Measurements from ENCODE around the gene BTBD2.

The BTBD2 gene

DNA sequence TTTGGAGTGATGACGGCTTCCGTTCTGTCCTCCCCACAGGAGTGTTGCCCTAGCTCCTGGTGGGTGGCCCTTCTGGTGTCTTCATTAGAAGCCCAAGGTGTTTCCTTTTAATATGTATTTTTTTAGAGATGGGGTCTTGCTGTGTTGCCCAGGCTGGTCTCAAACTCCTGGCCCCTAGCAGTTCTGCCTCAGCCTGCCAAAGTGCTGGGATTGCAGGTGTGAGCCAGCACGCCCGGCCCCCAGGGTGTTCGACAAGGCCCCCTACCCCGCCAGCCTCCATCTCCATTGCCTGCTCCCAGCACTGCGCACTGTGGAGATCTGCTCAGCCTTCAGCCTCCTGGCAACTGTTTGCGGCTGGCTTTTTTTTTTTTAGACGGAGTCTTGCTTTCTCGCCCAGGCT is 31.2 kb downstream of the BTBD2 start:
- Histone ChIP-seq H3K4me1 (ENCODE audit: control insufficient read depth in 1 of 2, insufficient read depth in 2 of 2, low read length in 2 of 2) (no peaks in the 10 kb centered on the region), H3K36me3 (ENCODE audit: control insufficient read depth in 1 of 2, insufficient read depth in 2 of 2, low read length in 2 of 2) (peaks cover 9 to 79% of the 10 kb centered on the region in 2 donors), H3K27ac (ENCODE audit: low read length) (no peak overlapping the region)

DNA sequence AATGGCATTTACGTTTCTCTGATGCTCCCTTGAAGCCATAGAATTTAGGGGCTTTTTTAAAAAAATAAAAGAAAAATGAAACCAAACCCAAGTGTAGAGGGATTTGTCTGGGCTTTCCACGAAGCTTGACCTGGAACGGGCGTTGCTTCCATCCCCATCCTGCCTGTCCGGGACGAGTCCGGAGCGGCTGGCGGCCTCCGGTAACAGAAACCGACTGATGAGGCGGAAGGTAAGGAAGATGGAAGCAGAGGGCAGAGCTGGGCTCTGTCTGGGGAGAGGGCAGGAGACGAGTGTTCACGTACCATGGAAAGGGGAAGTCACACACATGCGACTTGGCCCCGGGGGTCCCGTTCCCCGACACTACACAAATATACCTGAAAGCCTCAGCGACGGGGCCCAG is 34.3 kb downstream of the BTBD2 start:
- H3K27me3 ChIP-seq (ENCODE audit: low read depth, low read length) = no peaks in the 10 kb centered on the region
- H3K36me3 ChIP-seq (ENCODE audit: control insufficient read depth in 1 of 2, insufficient read depth in 2 of 2, low read length in 2 of 2) = peaks cover 4 to 64% of the 10 kb centered on the region in 2 donors
- H3K4me1 ChIP-seq (ENCODE audit: control insufficient read depth in 1 of 2, insufficient read depth in 2 of 2, low read length in 2 of 2) = no peaks in the 10 kb centered on the region
- H3K9me3 ChIP-seq (ENCODE audit: control insufficient read depth in 1 of 2, low read length in 2 of 2) = no peaks in the 10 kb centered on the region
- no peak overlapping the region for H3K27ac ChIP-seq (ENCODE audit: low read length)
- no peak overlapping the region for H3K4me3 ChIP-seq (ENCODE audit: low read depth in 1 of 2, low read length in 2 of 2)

More for the DNA sequence above, 31.2 kb downstream of the BTBD2 start:
- Histone ChIP-seq H3K27me3 (ENCODE audit: low read depth, low read length) (no peaks in the 10 kb centered on the region), H3K9me3 (ENCODE audit: control insufficient read depth in 1 of 2, low read length in 2 of 2) (no peaks in the 10 kb centered on the region), H3K4me3 (ENCODE audit: low read depth in 1 of 2, low read length in 2 of 2) (no peak overlapping the region)

DNA sequence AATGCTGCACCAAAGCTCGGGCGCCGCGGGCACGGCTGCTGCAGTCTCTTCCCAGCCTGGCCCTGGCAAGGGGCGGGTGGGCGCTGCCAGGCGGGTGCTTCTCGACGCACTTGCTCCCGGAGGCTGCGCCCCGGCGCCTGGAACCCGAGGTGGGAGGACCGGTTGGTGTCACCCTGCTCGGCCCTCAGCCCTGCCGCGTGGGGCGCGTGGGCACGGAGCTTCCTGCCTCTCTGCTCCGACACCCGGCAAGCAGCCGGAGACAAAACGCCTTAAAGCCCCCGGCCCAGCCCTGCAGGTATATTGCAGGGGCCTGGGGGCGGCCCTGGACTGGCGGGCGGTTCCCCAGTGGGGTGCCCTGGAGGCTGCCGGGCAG is 34.7 kb downstream of the BTBD2 start:
- Histone ChIP-seq H3K4me1 (ENCODE audit: control insufficient read depth in 1 of 2, insufficient read depth in 2 of 2, low read length in 2 of 2) (no peaks in the 10 kb centered on the region), H3K9me3 (ENCODE audit: control insufficient read depth in 1 of 2, low read length in 2 of 2) (no peaks in the 10 kb centered on the region), H3K27ac (ENCODE audit: low read length) (no peak overlapping the region), H3K36me3 (ENCODE audit: control insufficient read depth in 1 of 2, insufficient read depth in 2 of 2, low read length in 2 of 2) (peaks cover 4 to 61% of the 10 kb centered on the region in 2 donors), H3K4me3 (ENCODE audit: low read depth in 1 of 2, low read length in 2 of 2) (no peak overlapping the region), H3K27me3 (ENCODE audit: low read depth, low read length) (no peaks in the 10 kb centered on the region)

DNA sequence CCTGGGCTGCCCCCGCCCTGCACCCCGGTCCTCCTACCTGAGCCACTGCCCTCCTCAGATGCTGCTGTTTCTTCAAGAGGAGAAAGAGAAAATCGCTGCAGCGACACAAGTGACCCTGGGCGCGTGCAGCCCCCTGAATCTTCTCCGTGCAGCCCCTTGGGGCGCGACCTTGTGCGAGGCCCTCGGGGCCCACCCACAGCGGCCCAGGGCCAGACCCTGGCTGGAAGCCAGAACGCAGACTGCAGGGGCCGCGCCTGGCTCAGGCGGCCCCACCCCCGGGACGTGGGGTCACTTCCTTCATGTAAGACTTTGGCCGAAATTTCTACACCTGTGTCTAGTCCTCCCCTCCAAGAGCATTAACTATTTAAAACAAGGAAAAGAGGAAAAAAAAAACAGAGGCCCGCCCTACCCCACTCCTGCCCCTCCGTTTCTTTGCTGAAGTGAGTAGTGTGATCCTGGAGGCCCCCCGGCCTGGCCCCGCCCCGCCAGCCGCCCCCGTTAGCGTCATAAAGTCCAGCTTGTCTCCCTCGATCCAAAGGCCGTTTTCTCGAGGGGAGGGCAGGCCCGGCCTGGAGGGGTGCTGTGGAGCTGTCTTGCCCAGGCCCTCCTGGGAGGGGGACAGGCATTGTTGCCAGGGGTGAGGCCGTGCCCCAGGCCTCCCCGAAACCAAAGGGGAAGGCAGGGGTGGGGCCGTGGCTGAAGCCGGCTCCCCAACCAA is 35.3 kb downstream of the BTBD2 start:
- H3K36me3 ChIP-seq (ENCODE audit: control insufficient read depth in 1 of 2, insufficient read depth in 2 of 2, low read length in 2 of 2) = peaks cover 4 to 61% of the 10 kb centered on the region in 2 donors

GRCh38 chr19:1979642-1980041 is 35.9 kb downstream of the BTBD2 start:
- no peak overlapping the region for H3K27ac ChIP-seq (ENCODE audit: low read length)
- no peaks in the 10 kb centered on the region for H3K27me3 ChIP-seq (ENCODE audit: low read depth, low read length)
- peaks cover 0 to 59% of the 10 kb centered on the region in 2 donors for H3K36me3 ChIP-seq (ENCODE audit: control insufficient read depth in 1 of 2, insufficient read depth in 2 of 2, low read length in 2 of 2)

More for the DNA sequence above, 35.3 kb downstream of the BTBD2 start:
- H3K4me1 ChIP-seq (ENCODE audit: control insufficient read depth in 1 of 2, insufficient read depth in 2 of 2, low read length in 2 of 2) = no peaks in the 10 kb centered on the region
- no peak overlapping the region for H3K4me3 ChIP-seq (ENCODE audit: low read depth in 1 of 2, low read length in 2 of 2)
- no peaks in the 10 kb centered on the region for H3K9me3 ChIP-seq (ENCODE audit: control insufficient read depth in 1 of 2, low read length in 2 of 2)
- H3K27ac ChIP-seq (ENCODE audit: low read length) = no peak overlapping the region
- no peaks in the 10 kb centered on the region for H3K27me3 ChIP-seq (ENCODE audit: low read depth, low read length)

GRCh38 chr19:1979017-1979416 is 36.5 kb downstream of the BTBD2 start:
- Histone ChIP-seq H3K36me3 (ENCODE audit: control insufficient read depth in 1 of 2, insufficient read depth in 2 of 2, low read length in 2 of 2) (peaks cover 0 to 54% of the 10 kb centered on the region in 2 donors), H3K9me3 (ENCODE audit: control insufficient read depth in 1 of 2, low read length in 2 of 2) (no peaks in the 10 kb centered on the region), H3K27ac (ENCODE audit: low read length) (no peak overlapping the region), H3K27me3 (ENCODE audit: low read depth, low read length) (no peaks in the 10 kb centered on the region), H3K4me1 (ENCODE audit: control insufficient read depth in 1 of 2, insufficient read depth in 2 of 2, low read length in 2 of 2) (no peaks in the 10 kb centered on the region), H3K4me3 (ENCODE audit: low read depth in 1 of 2, low read length in 2 of 2) (no peak overlapping the region)

More at GRCh38 chr19:1979642-1980041, 35.9 kb downstream of the BTBD2 start:
- Histone ChIP-seq H3K4me1 (ENCODE audit: control insufficient read depth in 1 of 2, insufficient read depth in 2 of 2, low read length in 2 of 2) (no peaks in the 10 kb centered on the region), H3K9me3 (ENCODE audit: control insufficient read depth in 1 of 2, low read length in 2 of 2) (no peaks in the 10 kb centered on the region), H3K4me3 (ENCODE audit: low read depth in 1 of 2, low read length in 2 of 2) (no peak overlapping the region)

DNA sequence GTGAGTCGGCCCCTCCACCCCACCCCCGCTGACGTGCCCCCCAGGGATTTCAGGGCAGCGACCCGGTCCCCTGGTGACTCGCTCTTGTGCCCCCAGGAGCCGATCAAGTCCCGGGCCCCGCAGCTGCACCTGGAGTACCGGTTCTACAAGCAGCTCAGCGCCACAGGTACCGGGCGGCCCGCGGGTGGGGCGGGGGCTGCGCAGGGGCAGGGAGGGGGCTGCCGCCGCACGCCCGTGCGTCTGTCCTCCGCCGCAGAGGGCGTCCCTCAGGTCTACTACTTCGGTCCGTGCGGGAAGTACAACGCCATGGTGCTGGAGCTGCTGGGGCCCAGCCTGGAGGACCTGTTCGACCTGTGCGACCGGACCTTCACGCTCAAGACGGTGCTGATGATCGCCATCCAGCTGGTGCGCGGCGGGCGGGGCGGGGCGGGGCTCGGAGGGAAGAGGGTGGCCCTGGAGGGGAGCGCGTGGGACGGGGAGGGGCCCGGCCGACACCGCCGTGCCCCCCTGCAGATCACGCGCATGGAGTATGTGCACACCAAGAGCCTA is 37.1 kb downstream of the BTBD2 start:
- H3K36me3 ChIP-seq (ENCODE audit: control insufficient read depth in 1 of 2, insufficient read depth in 2 of 2, low read length in 2 of 2) = peaks cover 0 to 53% of the 10 kb centered on the region in 2 donors
- no peaks in the 10 kb centered on the region for H3K4me1 ChIP-seq (ENCODE audit: control insufficient read depth in 1 of 2, insufficient read depth in 2 of 2, low read length in 2 of 2)
- no peaks in the 10 kb centered on the region for H3K9me3 ChIP-seq (ENCODE audit: control insufficient read depth in 1 of 2, low read length in 2 of 2)
- no peak overlapping the region for H3K27ac ChIP-seq (ENCODE audit: low read length)
- H3K4me3 ChIP-seq (ENCODE audit: low read depth in 1 of 2, low read length in 2 of 2) = no peak overlapping the region
- H3K27me3 ChIP-seq (ENCODE audit: low read depth, low read length) = no peaks in the 10 kb centered on the region

DNA sequence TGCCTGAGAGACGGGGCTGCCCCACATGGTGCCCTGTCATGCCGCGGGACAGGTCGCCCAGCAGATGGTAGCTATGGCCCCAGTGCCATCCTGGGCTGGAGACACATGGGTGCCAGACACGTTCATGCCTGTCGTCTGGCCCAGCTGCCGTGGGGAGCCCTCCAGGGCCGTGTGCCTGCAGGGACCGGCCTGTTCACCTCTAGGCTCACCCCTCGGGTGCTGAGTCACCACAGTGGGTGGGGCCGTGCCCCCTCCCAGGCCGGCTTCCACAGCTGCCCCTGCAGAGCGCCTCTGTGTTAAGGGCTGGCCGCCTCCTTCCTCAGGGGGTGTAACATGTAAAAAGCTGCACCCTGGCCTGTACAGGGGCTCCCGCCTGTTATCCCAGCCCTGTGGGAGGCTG is 38.4 kb downstream of the BTBD2 start:
- no peaks in the 10 kb centered on the region for H3K4me1 ChIP-seq (ENCODE audit: control insufficient read depth in 1 of 2, insufficient read depth in 2 of 2, low read length in 2 of 2)
- no peaks in the 10 kb centered on the region for H3K9me3 ChIP-seq (ENCODE audit: control insufficient read depth in 1 of 2, low read length in 2 of 2)
- H3K36me3 ChIP-seq (ENCODE audit: control insufficient read depth in 1 of 2, insufficient read depth in 2 of 2, low read length in 2 of 2) = peaks cover 0 to 46% of the 10 kb centered on the region in 2 donors
- H3K4me3 ChIP-seq (ENCODE audit: low read depth in 1 of 2, low read length in 2 of 2) = no peak overlapping the region
- H3K27ac ChIP-seq (ENCODE audit: low read length) = no peak overlapping the region
- H3K27me3 ChIP-seq (ENCODE audit: low read depth, low read length) = no peaks in the 10 kb centered on the region

GRCh38 chr19:1975162-1975480 is 40.4 kb downstream of the BTBD2 start:
- Histone ChIP-seq H3K9me3 (ENCODE audit: control insufficient read depth in 1 of 2, low read length in 2 of 2) (no peaks in the 10 kb centered on the region), H3K36me3 (ENCODE audit: control insufficient read depth in 1 of 2, insufficient read depth in 2 of 2, low read length in 2 of 2) (peaks cover 0 to 33% of the 10 kb centered on the region in 2 donors), H3K27ac (ENCODE audit: low read length) (no peak overlapping the region), H3K27me3 (ENCODE audit: low read depth, low read length) (no peaks in the 10 kb centered on the region), H3K4me1 (ENCODE audit: control insufficient read depth in 1 of 2, insufficient read depth in 2 of 2, low read length in 2 of 2) (no peaks in the 10 kb centered on the region), H3K4me3 (ENCODE audit: low read depth in 1 of 2, low read length in 2 of 2) (no peak overlapping the region)

DNA sequence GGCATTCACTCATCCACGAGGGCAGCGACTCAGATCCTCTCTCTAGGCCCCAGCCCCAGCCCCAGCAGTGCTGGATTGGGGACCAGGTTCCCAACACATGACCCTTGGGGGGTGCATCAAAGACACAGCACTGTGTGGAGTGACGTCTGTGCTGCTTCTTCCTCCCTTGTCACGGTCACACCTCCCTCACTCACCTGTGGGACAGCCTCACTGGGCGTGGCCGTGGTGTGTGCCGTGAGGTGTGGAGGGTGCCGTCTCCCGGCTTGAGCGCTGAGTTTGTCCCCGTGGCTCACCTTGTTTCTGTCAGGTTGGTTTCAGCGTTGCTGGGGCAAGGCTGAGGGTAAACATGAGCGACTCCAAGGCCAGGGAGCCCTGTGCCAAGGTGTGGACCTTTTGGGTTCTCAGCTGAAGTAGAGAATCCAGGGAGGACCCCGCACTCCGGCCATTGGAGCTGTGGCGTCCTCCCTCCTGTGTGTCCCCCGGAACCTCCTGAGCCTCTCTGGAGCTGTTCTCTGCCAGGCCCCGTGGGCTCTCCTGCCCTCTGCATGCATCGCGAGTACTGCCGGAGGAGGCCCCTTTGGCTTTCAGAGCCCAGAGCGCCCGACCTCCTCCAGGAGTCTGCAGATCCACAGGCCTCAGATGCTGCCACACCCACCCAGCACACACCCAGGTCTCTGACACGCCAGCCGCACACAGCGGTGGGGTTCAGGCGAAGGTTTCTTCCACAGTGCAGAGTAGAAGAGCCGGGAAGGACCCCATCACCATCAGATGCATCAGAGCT is 40.9 kb downstream of the BTBD2 start:
- H3K4me3 ChIP-seq (ENCODE audit: low read depth in 1 of 2, low read length in 2 of 2) = no peak overlapping the region
- no peaks in the 10 kb centered on the region for H3K4me1 ChIP-seq (ENCODE audit: control insufficient read depth in 1 of 2, insufficient read depth in 2 of 2, low read length in 2 of 2)
- H3K27ac ChIP-seq (ENCODE audit: low read length) = no peak overlapping the region
- H3K36me3 ChIP-seq (ENCODE audit: control insufficient read depth in 1 of 2, insufficient read depth in 2 of 2, low read length in 2 of 2) = peaks cover 0 to 33% of the 10 kb centered on the region in 2 donors
- H3K27me3 ChIP-seq (ENCODE audit: low read depth, low read length) = no peaks in the 10 kb centered on the region
- no peaks in the 10 kb centered on the region for H3K9me3 ChIP-seq (ENCODE audit: control insufficient read depth in 1 of 2, low read length in 2 of 2)

- H3K36me3 ChIP-seq (ENCODE audit: control insufficient read depth in 1 of 2, insufficient read depth in 2 of 2, low read length in 2 of 2) = peaks cover 3 to 24% of the 10 kb centered on the region in 2 donors
- no peaks in the 10 kb centered on the region for H3K9me3 ChIP-seq (ENCODE audit: control insufficient read depth in 1 of 2, low read length in 2 of 2)
- H3K4me3 ChIP-seq (ENCODE audit: low read depth in 1 of 2, low read length in 2 of 2) = no peak overlapping the region
Observed at GRCh38 chr19:1970806-1971502, 44.6 kb downstream of the BTBD2 start.

More at GRCh38 chr19:1970806-1971502, 44.6 kb downstream of the BTBD2 start:
- H3K4me1 ChIP-seq (ENCODE audit: control insufficient read depth in 1 of 2, insufficient read depth in 2 of 2, low read length in 2 of 2) = peaks cover 0 to 4% of the 10 kb centered on the region in 2 donors
- no peaks in the 10 kb centered on the region for H3K27me3 ChIP-seq (ENCODE audit: low read depth, low read length)
- no peak overlapping the region for H3K27ac ChIP-seq (ENCODE audit: low read length)
